Stimulated activated CD4-positive, alpha-beta T cell treated with anti-CD3 and anti-CD28 coated beads, Interleukin-1b, Interleukin-23, amount 100 ng/mL, for 24 hours (primary cell): ENCODE results near the gene PTPRG.
"Not testable (repeated sequence)": the region's sequence is repeated elsewhere in the genome, so short reads cannot be mapped to it uniquely, and the experiment has no call there.

Experiments used
- DNase-seq, 4 experiments: peaks; one replicate each; pipeline ENCODE4 v3.0.0-alpha.2; 2020; ENCODE audit warnings: low read depth in 4 of 4, low spot score in 1 of 4

Gene PTPRG

GRCh38 chr3:61682671-61683548 is 121.5 kb downstream of the PTPRG start:
- DNase-seq, result no peak

- no peak for DNase-seq
Observed at GRCh38 chr3:61683549-61684236, 122.3 kb downstream of the PTPRG start.

- DNase-seq, result no peak
Observed at GRCh38 chr3:61684386-61684785, 123.0 kb downstream of the PTPRG start.

- DNase-seq, result no peak
Observed at GRCh38 chr3:61685755-61686154, 124.4 kb downstream of the PTPRG start.

- DNase-seq, result no peak
Observed at GRCh38 chr3:61686228-61686648, 124.9 kb downstream of the PTPRG start.

- DNase-seq, result no peak
Observed at GRCh38 chr3:61687206-61687605, 125.8 kb downstream of the PTPRG start.

GRCh38 chr3:61687663-61688306 is 126.4 kb downstream of the PTPRG start:
- DNase-seq, result no peak

- no peak for DNase-seq
Observed at GRCh38 chr3:61688307-61688984, 127.1 kb downstream of the PTPRG start.

- DNase-seq, result no peak
Observed at GRCh38 chr3:61690016-61690415, 128.6 kb downstream of the PTPRG start.

GRCh38 chr3:61691466-61691865 is 130.1 kb downstream of the PTPRG start:
- no peak for DNase-seq

GRCh38 chr3:61697301-61697700 is 135.9 kb downstream of the PTPRG start:
- DNase-seq, result no peak

GRCh38 chr3:61698278-61699072 is 137.1 kb downstream of the PTPRG start:
- DNase-seq, result not testable (repeated sequence)

GRCh38 chr3:61699622-61700021 is 138.3 kb downstream of the PTPRG start:
- DNase-seq, result no peak

- DNase-seq, result no peak
Observed at GRCh38 chr3:61701011-61701410, 139.6 kb downstream of the PTPRG start.

GRCh38 chr3:61702453-61702852 is 141.1 kb downstream of the PTPRG start:
- DNase-seq, result no peak

GRCh38 chr3:61704807-61705206 is 143.4 kb downstream of the PTPRG start:
- no peak for DNase-seq

- no peak for DNase-seq
Observed at GRCh38 chr3:61707492-61707891, 146.1 kb downstream of the PTPRG start.

GRCh38 chr3:61710920-61711319 is 149.5 kb downstream of the PTPRG start:
- not testable (repeated sequence) for DNase-seq

- no peak for DNase-seq
Observed at GRCh38 chr3:61714225-61714624, 152.9 kb downstream of the PTPRG start.

GRCh38 chr3:61715886-61716527 is 154.6 kb downstream of the PTPRG start:
- no peak for DNase-seq
